GM04503 (cell line): ENCODE data around the gene TPO.
"Not testable (repeated sequence)": the region's sequence is repeated elsewhere in the genome, so short reads cannot be mapped to it uniquely, and the experiment has no call there.

ENCODE experiments used
- DNase-seq: peaks from one replicate; pipeline ENCODE4 v3.0.0-alpha.2; 2012; ENCODE audit warnings: low read depth

The TPO gene

GRCh38 chr2:1413156-1413710 lies at the start of gene TPO:
TPO (plus strand) TSS chr2:1413463; CDS start chr2:1414409, 946 bp downstream.
- DNase-seq = no peak

GRCh38 chr2:1366546-1367134 lies 46.6 kb upstream of the TPO start:
- DNase-seq = no peak

- DNase-seq = no peak
These were observed 45.7 kb upstream of the TPO start for GRCh38 chr2:1367601-1368000.

GRCh38 chr2:1369905-1370304 lies 43.4 kb upstream of the TPO start:
- DNase-seq = no peak

GRCh38 chr2:1370461-1370860 lies 42.8 kb upstream of the TPO start:
- no peak for DNase-seq

- no peak for DNase-seq
These were observed 42.2 kb upstream of the TPO start for GRCh38 chr2:1371082-1371481.

GRCh38 chr2:1373830-1374229 lies 39.4 kb upstream of the TPO start:
- DNase-seq = no peak

GRCh38 chr2:1374287-1374686 lies 39.0 kb upstream of the TPO start:
- no peak for DNase-seq

GRCh38 chr2:1375794-1376193 lies 37.5 kb upstream of the TPO start:
- no peak for DNase-seq

- DNase-seq = no peak
These were observed 35.8 kb upstream of the TPO start for GRCh38 chr2:1377473-1377872.

GRCh38 chr2:1378456-1379150 lies 34.7 kb upstream of the TPO start:
- no peak for DNase-seq

GRCh38 chr2:1381644-1382043 lies 31.6 kb upstream of the TPO start:
- DNase-seq = no peak

GRCh38 chr2:1387954-1388725 lies 25.1 kb upstream of the TPO start:
- not testable (repeated sequence) for DNase-seq

- DNase-seq = not testable (repeated sequence)
These were observed 23.1 kb upstream of the TPO start for GRCh38 chr2:1390118-1390517.

GRCh38 chr2:1393321-1393720 lies 19.9 kb upstream of the TPO start:
- no peak for DNase-seq

GRCh38 chr2:1394709-1395408 lies 18.4 kb upstream of the TPO start:
- no peak for DNase-seq

GRCh38 chr2:1397350-1397749 lies 15.9 kb upstream of the TPO start:
- no peak for DNase-seq

- DNase-seq = no peak
These were observed 15.1 kb upstream of the TPO start for GRCh38 chr2:1398191-1398590.

- DNase-seq = no peak
These were observed 12.1 kb upstream of the TPO start for GRCh38 chr2:1400943-1401735.

- DNase-seq = no peak
These were observed 11.2 kb upstream of the TPO start for GRCh38 chr2:1402064-1402463.

- no peak for DNase-seq
These were observed 9.7 kb upstream of the TPO start for GRCh38 chr2:1403565-1403964.

- DNase-seq = no peak
These were observed 8.1 kb upstream of the TPO start for GRCh38 chr2:1405124-1405523.
